GM12892 (cell line): ENCODE data around the gene FAM50B.

Experiments
- POLR2A ChIP-seq: IDR thresholded peaks from 2 replicates; pipeline ENCODE4 v1.6.1; 2011; ENCODE audit warnings: low read depth, low read length, control low read depth
- TAF1 ChIP-seq: IDR thresholded peaks from 2 replicates; pipeline ENCODE4 v1.6.1; 2011; ENCODE audit warnings: low read depth, mild to moderate bottlenecking, control low read depth, low read length, borderline replicate concordance

- no peak for TF ChIP-seq POLR2A
- TF ChIP-seq TAF1, result no peak
These were observed 7.2 kb upstream of the FAM50B start for GRCh38 chr6:3841711-3842565.
